Trophoblast cell (in vitro differentiated cells and primary cell): Measurements from ENCODE around the gene MYH9.
A peak's percentile ranks its signal among the peaks of the same experiment; 100 is the strongest.
"Not testable (repeated sequence)": the region's sequence is repeated elsewhere in the genome, so short reads cannot be mapped to it uniquely, and the experiment has no call there.

Experiments
- DNase-seq, 2 donors: peaks; one replicate each; pipeline ENCODE4 v3.0.0-alpha.2; 2016
- H2AFZ ChIP-seq: 2 replicates; pipeline ENCODE4 v1.6.1; 2013; ENCODE audit warnings: low read length, moderate library complexity, mild to moderate bottlenecking; ENCODE audit not compliant: insufficient read depth, poor library complexity
- H2AK5ac ChIP-seq: 2 replicates; pipeline ENCODE4 v1.6.1; 2013; ENCODE audit warnings: mild to moderate bottlenecking, low read length
- H2BK120ac ChIP-seq: 2 replicates; pipeline ENCODE4 v1.6.1; 2013; ENCODE audit warnings: low read length, mild to moderate bottlenecking, moderate library complexity; ENCODE audit not compliant: insufficient read depth, poor library complexity
- H2BK12ac ChIP-seq: 2 replicates; pipeline ENCODE4 v1.6.1; 2013; ENCODE audit warnings: mild to moderate bottlenecking, low read length, moderate library complexity
- H2BK5ac ChIP-seq: 2 replicates; pipeline ENCODE4 v1.6.1; 2013; ENCODE audit warnings: low read length, low read depth, moderate library complexity, mild to moderate bottlenecking; ENCODE audit not compliant: poor library complexity
- H3K14ac ChIP-seq: 2 replicates; pipeline ENCODE4 v1.6.1; 2013; ENCODE audit warnings: mild to moderate bottlenecking, low read length
- H3K18ac ChIP-seq: 2 replicates; pipeline ENCODE4 v1.6.1; 2013; ENCODE audit warnings: mild to moderate bottlenecking, low read length
- H3K23ac ChIP-seq: 2 replicates; pipeline ENCODE4 v1.6.1; 2013; ENCODE audit warnings: low read length
- H3K27ac ChIP-seq: 2 replicates; pipeline ENCODE4 v1.5.1; 2013; ENCODE audit warnings: low read depth, mild to moderate bottlenecking, inconsistent platforms, low read length, moderate library complexity
- H3K27me3 ChIP-seq: 2 replicates; pipeline ENCODE4 v1.6.1; 2013; ENCODE audit warnings: inconsistent platforms, mild to moderate bottlenecking, low read length, moderate library complexity; ENCODE audit not compliant: insufficient read depth
- H3K36me3 ChIP-seq, 2 experiments: 1 replicate in 1 of 2; 2 replicates in 1 of 2; pipeline ENCODE4 v1.6.1; 2013; ENCODE audit warnings: low read length in 2 of 2, mild to moderate bottlenecking in 2 of 2, moderate library complexity in 1 of 2; ENCODE audit not compliant: insufficient read depth in 2 of 2, control insufficient read depth in 1 of 2
- H3K4ac ChIP-seq: 2 replicates; pipeline ENCODE4 v1.6.1; 2013; ENCODE audit warnings: low read depth, mild to moderate bottlenecking, low read length, moderate library complexity
- H3K4me1 ChIP-seq, 2 experiments: 1 replicate in 1 of 2; 2 replicates in 1 of 2; pipeline ENCODE4 v1.6.1; 2013; ENCODE audit warnings: low read length in 2 of 2, mild to moderate bottlenecking in 2 of 2, moderate library complexity in 1 of 2; ENCODE audit not compliant: insufficient read depth in 2 of 2, control insufficient read depth in 1 of 2
- H3K4me2 ChIP-seq: 2 replicates; pipeline ENCODE4 v1.6.1; 2013; ENCODE audit warnings: inconsistent platforms, mild to moderate bottlenecking, low read length, moderate library complexity
- H3K4me3 ChIP-seq: 2 replicates; pipeline ENCODE4 v1.5.1; 2013; ENCODE audit warnings: mild to moderate bottlenecking, low read depth, low read length, inconsistent platforms
- H3K79me1 ChIP-seq: one replicate; pipeline ENCODE4 v1.6.1; 2013; ENCODE audit warnings: low read length
- H3K79me2 ChIP-seq: 2 replicates; pipeline ENCODE4 v1.6.1; 2013; ENCODE audit warnings: low read length, mild to moderate bottlenecking; ENCODE audit not compliant: control insufficient read depth, insufficient read depth, poor library complexity
- H3K9ac ChIP-seq: 2 replicates; pipeline ENCODE4 v1.6.1; 2013; ENCODE audit warnings: mild to moderate bottlenecking, low read length
- H3K9me3 ChIP-seq: 2 replicates; pipeline ENCODE4 v1.6.1; 2013; ENCODE audit warnings: low read depth, mild to moderate bottlenecking, control low read depth, inconsistent platforms, low read length; ENCODE audit not compliant: insufficient read depth
- H4K12ac ChIP-seq: 2 replicates; pipeline ENCODE4 v1.6.1; 2013; ENCODE audit warnings: low read depth, mild to moderate bottlenecking, low read length, moderate library complexity
- H4K8ac ChIP-seq: 2 replicates; pipeline ENCODE4 v1.6.1; 2013; ENCODE audit warnings: low read depth, mild to moderate bottlenecking, low read length, moderate library complexity
- H4K91ac ChIP-seq: one replicate; pipeline ENCODE4 v1.6.1; 2013; ENCODE audit warnings: low read depth, mild to moderate bottlenecking, low read length, moderate library complexity
- WGBS: extraction: QIAGEN DNeasy Blood & Tissue Kit; methylation state at CpG from one replicate; pipeline ENCODE4 v1.1.7; 2013; ENCODE audit warnings: missing lambda C conversion rate; ENCODE audit not compliant: insufficient read length, insufficient coverage; ENCODE audit errors: extremely low coverage; 5-methylcytosine and 5-hydroxymethylcytosine counted together

Gene MYH9

DNA sequence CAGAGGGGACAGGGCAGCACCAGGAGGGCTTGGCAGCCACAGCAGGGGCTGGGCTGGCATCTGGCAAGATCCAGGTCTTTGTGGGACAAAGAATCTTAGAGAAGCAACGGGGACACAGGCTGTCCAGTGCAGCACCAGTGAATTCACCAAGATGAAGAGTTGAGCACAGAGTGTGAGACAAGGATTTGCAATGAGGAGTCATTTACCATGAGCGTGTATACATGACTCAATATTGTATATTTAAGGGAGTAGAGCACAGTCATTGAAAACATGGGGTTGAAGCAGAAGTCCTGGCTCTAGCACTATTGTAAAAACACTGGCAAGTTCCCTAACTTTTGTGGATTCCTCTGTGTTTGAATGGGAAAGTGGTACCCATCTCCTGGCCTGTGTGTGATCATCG, 131.3 kb downstream of the MYH9 start:
- Histone ChIP-seq H3K9me3 (no peaks in the 10 kb centered on the region), H3K9ac (no peak overlapping the region), H3K18ac (no peak overlapping the region), H4K12ac (no peak overlapping the region), H4K8ac (no peak overlapping the region), H3K79me1 (no peaks in the 10 kb centered on the region), H3K4ac (no peak overlapping the region), H3K4me3 (no peak overlapping the region), H3K14ac (no peak overlapping the region), H3K27me3 (no peaks in the 10 kb centered on the region), H2BK5ac (no peak overlapping the region), H2AFZ (no peak overlapping the region), H3K4me2 (no peak overlapping the region), H2BK12ac (no peak overlapping the region), H3K36me3 (no peaks in the 10 kb centered on the region), H3K4me1 (peaks cover 4 to 8% of the 10 kb centered on the region in 2 experiments), H4K91ac (no peak overlapping the region), H2AK5ac (no peak overlapping the region), H3K23ac (no peak overlapping the region), H3K79me2 (no peaks in the 10 kb centered on the region), H3K27ac (no peak overlapping the region), H2BK120ac (no peak overlapping the region)
- no CpG with 5 or more reads among the region's 3 CpGs for WGBS
- DNase-seq = no peak

DNA sequence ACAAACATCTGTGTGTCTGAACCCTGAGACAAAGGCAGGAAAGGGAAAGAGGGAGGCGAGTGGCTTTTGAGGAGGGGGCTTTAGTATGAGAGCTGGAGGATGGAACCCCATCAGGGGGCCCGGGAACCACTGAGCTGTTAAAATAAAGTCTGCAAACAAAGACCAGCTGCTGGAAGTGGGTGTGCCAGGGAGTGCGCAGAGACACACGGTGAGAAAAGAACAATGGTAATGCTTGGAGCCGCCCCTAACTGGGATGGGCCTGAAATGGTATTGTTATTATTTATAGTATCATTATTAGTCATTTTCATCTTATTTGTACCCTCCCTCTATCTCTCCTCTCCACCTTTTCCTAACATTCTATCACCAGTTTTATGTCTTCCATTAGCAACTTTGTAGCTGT, 132.2 kb downstream of the MYH9 start:
- H3K27ac ChIP-seq, H2AK5ac ChIP-seq, H3K23ac ChIP-seq, H4K8ac ChIP-seq, H4K12ac ChIP-seq, H3K79me1 ChIP-seq, H3K79me2 ChIP-seq, H3K9me3 ChIP-seq, H3K18ac ChIP-seq, DNase-seq, H3K14ac ChIP-seq, H3K4ac ChIP-seq, H2BK120ac ChIP-seq, H3K4me2 ChIP-seq, H2AFZ ChIP-seq, H3K27me3 ChIP-seq, H2BK5ac ChIP-seq, H3K36me3 ChIP-seq, H4K91ac ChIP-seq, H3K4me3 ChIP-seq, H3K4me1 ChIP-seq, H3K9ac ChIP-seq, H2BK12ac ChIP-seq: not testable (repeated sequence)
- no CpG with 5 or more reads among the region's 5 CpGs for WGBS

DNA sequence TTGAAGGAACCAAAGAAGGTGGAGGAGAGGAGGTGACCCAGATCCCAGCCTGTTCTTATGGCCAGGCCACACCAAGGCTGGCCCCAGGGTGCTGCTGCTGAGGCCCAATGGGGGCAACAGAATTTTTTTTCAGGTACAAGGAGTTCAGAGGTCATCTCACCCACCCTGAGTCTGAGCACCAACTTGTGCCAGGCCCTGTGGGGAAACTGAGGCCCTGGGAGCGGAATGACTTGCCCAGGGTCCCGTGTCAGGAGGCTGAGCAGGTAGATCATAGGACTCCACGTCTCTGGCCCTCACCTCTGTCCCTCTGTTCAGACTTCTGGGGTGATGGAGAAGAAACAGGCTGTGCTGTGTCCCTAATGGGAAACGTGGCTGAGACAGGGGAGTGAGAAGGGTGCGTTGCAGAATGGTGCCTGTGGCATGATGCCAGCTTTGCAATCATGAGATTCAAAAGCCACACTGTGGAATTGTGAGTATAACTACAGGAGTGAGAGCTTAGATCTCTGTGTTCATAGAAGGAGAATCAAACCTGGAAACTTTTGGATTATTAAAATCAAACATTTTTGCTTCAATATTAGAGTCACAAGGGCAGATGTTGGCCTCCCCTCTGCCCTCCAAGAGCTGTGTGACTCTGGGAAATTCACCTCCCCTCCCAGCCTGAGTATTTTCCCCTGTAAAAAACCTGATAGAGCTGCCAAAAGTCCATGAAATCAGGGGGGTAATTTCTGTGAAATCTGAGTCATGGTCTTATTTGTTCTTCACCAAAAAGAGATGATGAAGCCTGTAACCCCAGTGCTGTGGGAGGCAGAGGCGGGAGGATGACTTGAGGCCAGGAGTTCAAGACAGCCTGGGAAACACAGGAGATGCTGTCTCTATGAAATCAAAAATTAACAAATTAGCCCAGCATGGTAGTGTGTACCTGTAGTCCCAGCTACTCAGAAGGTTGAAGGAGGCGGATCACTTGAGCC, 134.0 kb downstream of the MYH9 start:
- H3K4me1 ChIP-seq = peaks cover 0 to 2% of the 10 kb centered on the region in 2 experiments
- H3K27me3 ChIP-seq = no peaks in the 10 kb centered on the region
- H2AK5ac ChIP-seq = no peak overlapping the region
- no peaks in the 10 kb centered on the region for H3K36me3 ChIP-seq
- no CpG with 5 or more reads among the region's 7 CpGs for WGBS
- no peak overlapping the region for H3K14ac ChIP-seq
- H2BK120ac ChIP-seq = no peak overlapping the region
- H4K12ac ChIP-seq = no peak overlapping the region
- H3K9ac ChIP-seq = no peak overlapping the region
- H3K9me3 ChIP-seq = no peaks in the 10 kb centered on the region
- no peak overlapping the region for H4K91ac ChIP-seq
- no peak overlapping the region for H2BK12ac ChIP-seq
- DNase-seq = no peak
- H3K18ac ChIP-seq = no peak overlapping the region
- H3K4me3 ChIP-seq = no peak overlapping the region
- no peaks in the 10 kb centered on the region for H3K79me2 ChIP-seq
- H3K4me2 ChIP-seq = no peak overlapping the region
- no peak overlapping the region for H3K27ac ChIP-seq
- H4K8ac ChIP-seq = no peak overlapping the region
- H3K79me1 ChIP-seq = no peaks in the 10 kb centered on the region
- H2AFZ ChIP-seq = no peak overlapping the region
- no peak overlapping the region for H2BK5ac ChIP-seq
- H3K4ac ChIP-seq = no peak overlapping the region
- H3K23ac ChIP-seq = no peak overlapping the region

GRCh38 chr22:36252754-36253522, 134.8 kb downstream of the MYH9 start, which contains the start of gene APOL1:
APOL1 (plus strand) TSS chr22:36253133; CDS start chr22:36254956, 1,823 bp downstream.
- no peak within 1 kb of the TSS for H3K4me2 ChIP-seq
- no peaks in the 10 kb centered on the region for H3K27me3 ChIP-seq
- H3K14ac ChIP-seq = no peak within 1 kb of the TSS
- H3K4me3 ChIP-seq = no peak within 1 kb of the TSS
- H3K18ac ChIP-seq = no peak within 1 kb of the TSS
- H3K23ac ChIP-seq = no peak within 1 kb of the TSS
- H3K27ac ChIP-seq = no peak within 1 kb of the TSS
- no peaks in the 10 kb centered on the region for H3K79me1 ChIP-seq
- H2AK5ac ChIP-seq = no peak within 1 kb of the TSS
- H4K12ac ChIP-seq = no peak within 1 kb of the TSS
- H2BK120ac ChIP-seq = no peak within 1 kb of the TSS
- no peak within 1 kb of the TSS for H3K4ac ChIP-seq
- H3K4me1 ChIP-seq = no peaks in the 10 kb centered on the region
- H2AFZ ChIP-seq = no peak within 1 kb of the TSS
- no peak within 1 kb of the TSS for H4K8ac ChIP-seq
- DNase-seq = peak; percentile 42 to 74
- no peaks in the 10 kb centered on the region for H3K36me3 ChIP-seq
- H2BK5ac ChIP-seq = no peak within 1 kb of the TSS
- no CpG with 5 or more reads among the region's 10 CpGs for WGBS
- peaks cover 5% of the 10 kb centered on the region for H3K9me3 ChIP-seq
- H4K91ac ChIP-seq = no peak within 1 kb of the TSS
- H2BK12ac ChIP-seq = no peak within 1 kb of the TSS
- H3K79me2 ChIP-seq = no peaks in the 10 kb centered on the region
- peak within 1 kb of the TSS; percentile 59 for H3K9ac ChIP-seq
